ENCODE results near the gene ZNF141. TPM values are rescaled to one million over a fixed set of nuclear protein-coding genes. Genes with fewer than 3 reads are reported as not detected.

Gene ZNF141
- total and polyA plus RNA-seq, 2 of the 4 experiments (the other 2 are of a cell fraction), result 1.8 to 4.7 TPM

GRCh38 chr4:314296-314903 lies 23.2 kb upstream of the ZNF141 start:
- no TSS peak for BruUV-seq (replicated peaks)
- Histone ChIP-seq H3K9ac (ENCODE audit: low read depth, low read length) (no peak overlapping the region), H2BK120ac (ENCODE audit: low read depth, low read length) (no peak overlapping the region), H2BK5ac (ENCODE audit: low read depth, low read length, poor library complexity, severe bottlenecking) (no peak overlapping the region), H3K27ac (ENCODE audit: insufficient read depth, low read length) (no peak overlapping the region), H3K56ac (ENCODE audit: extremely low read depth, insufficient read depth, low read length) (no peak overlapping the region), H2BK15ac (ENCODE audit: low read depth, low read length) (no peak overlapping the region), H3K4ac (ENCODE audit: low read depth, low read length) (no peak overlapping the region), H4K8ac (ENCODE audit: low read depth in 2 of 2, low read length in 2 of 2) (no peak overlapping the region), H2AK5ac (ENCODE audit: low read depth, low read length) (no peak overlapping the region), H3K23ac (ENCODE audit: low read depth, low read length) (no peak overlapping the region), H2AK9ac (replicated peaks; ENCODE audit: low read depth, low read length, poor library complexity) (no peak overlapping the region), H2BK20ac (ENCODE audit: low read depth, low read length) (no peak overlapping the region), H3K14ac (replicated peaks; ENCODE audit: low read depth, low read length) (no peak overlapping the region), H2AFZ (replicated peaks; ENCODE audit: low read length, poor library complexity) (no peak overlapping the region), H3K9me1 (ENCODE audit: insufficient read depth, low read length) (no peaks in the 10 kb centered on the region), H4K20me1 (ENCODE audit: insufficient read depth, low read length) (no peaks in the 10 kb centered on the region), H4K5ac (ENCODE audit: low read depth, low read length) (no peak overlapping the region), H3K9me3 (ENCODE audit: control insufficient read depth, insufficient read depth, low read length) (peaks cover 26% of the 10 kb centered on the region), H3K79me1 (ENCODE audit: low read depth in 1 of 2, low read length in 2 of 2) (no peaks in the 10 kb centered on the region), H4K91ac (ENCODE audit: insufficient read depth, low read depth, low read length) (no peak overlapping the region), H3K4me3 (ENCODE audit: insufficient read depth, low read depth, low read length) (no peak overlapping the region), H3K27me3 (ENCODE audit: control insufficient read depth, insufficient read depth, low read length) (no peaks in the 10 kb centered on the region), H3K4me2 (ENCODE audit: low read depth, low read length) (no peak overlapping the region), H3K18ac (ENCODE audit: low read depth, low read length) (no peak overlapping the region), H3K36me3 (ENCODE audit: control insufficient read depth, insufficient read depth, low read length) (no peaks in the 10 kb centered on the region), H3K4me1 (ENCODE audit: control insufficient read depth, insufficient read depth, low read length) (no peaks in the 10 kb centered on the region)
- TF ChIP-seq MXI1 (IDR thresholded peaks at IDR 0.05; ENCODE audit: borderline replicate concordance, low read depth, low read length) (no peak), POLR2A (IDR thresholded peaks at IDR 0.05; ENCODE audit: low read depth, low read length) (no peak), RCOR1 (IDR thresholded peaks at IDR 0.05; ENCODE audit: insufficient replicate concordance, low read length) (no peak), SMC3 (IDR thresholded peaks at IDR 0.05; ENCODE audit: low read depth, low read length) (no peak), CHD1 (IDR thresholded peaks at IDR 0.05; ENCODE audit: low read depth, low read length) (no peak), CTCF (conservative IDR thresholded peaks at IDR 0.05; ENCODE audit: low read depth, low read length) (no peak), MAZ (IDR thresholded peaks at IDR 0.05; ENCODE audit: borderline replicate concordance, low read depth, low read length) (no peak), RFX5 (IDR thresholded peaks at IDR 0.05; ENCODE audit: low read depth, low read length) (no peak), NFE2L2 (IDR thresholded peaks at IDR 0.05; ENCODE audit: low read depth, low read length) (no peak), USF2 (IDR thresholded peaks at IDR 0.05; ENCODE audit: low read depth, low read length) (no peak), CEBPB (IDR thresholded peaks at IDR 0.05; ENCODE audit: low read depth, low read length) (no peak)
- intact Hi-C loops (cut with micrococcal nuclease), result no loop called here
- CTCF ChIA-PET, result no interaction called here
- 20% methylated on average over 1 of the region's 1 CpG; no CpG with 5 or more reads in 1 of the 2 experiments for WGBS, 2 experiments (ENCODE audit: extremely low coverage in 2 of 2, insufficient read length in 1 of 2)
- no peak for DNase-seq
- POLR2A ChIA-PET (ENCODE audit: unreplicated experiment), result no interaction called here
- no peak for ATAC-seq (ENCODE audit: low read depth)
- dilution Hi-C loops (cut with HindIII; ENCODE audit: low sequenced_read_pairs, unreplicated experiment), result no loop called here
- in situ Hi-C loops (cut with MboI; ENCODE audit: low sequenced_read_pairs), result no loop called here

Data from IMR-90 (cell line).